K562 (cell line): ENCODE data around the gene POLRMT. TPM values are rescaled to one million over a fixed set of nuclear protein-coding genes. Genes with fewer than 3 reads are reported as not detected.

ENCODE experiments used
- CHD2 ChIP-seq: IDR thresholded peaks from 2 replicates; pipeline ENCODE4 v1.6.1; 2011; ENCODE audit warnings: low read depth, low read length
- FIP1L1 ChIP-seq: fragments of 200-400 bp; formaldehyde crosslinking; IDR thresholded peaks from 2 replicates; pipeline ENCODE4 v1.6.1; 2018; ENCODE audit warnings: mild to moderate bottlenecking, low read depth, low read length; ENCODE audit not compliant: poor library complexity, severe bottlenecking
- ID3 ChIP-seq, 2 experiments: fragments of 250-450 bp in 1 of 2; fragments of 450-650 bp in 1 of 2; sonication (Bioruptor Pico) in 1 of 2; IDR thresholded peaks; 2 replicates each; pipeline versions ENCODE4 v1.6.1 to v1.8.0; 2016 to 2021; ENCODE audit warnings: mild to moderate bottlenecking in 2 of 2, moderate library complexity in 2 of 2, missing compliant biosample characterization in 1 of 2, missing genetic modification characterization in 1 of 2
- MCM7 ChIP-seq, 2 experiments: fragments of 450-650 bp; IDR thresholded peaks; 2 replicates each; pipeline ENCODE4 v1.6.1; 2016 to 2018
- NR2F6 ChIP-seq: fragments of 450-650 bp; formaldehyde crosslinking; IDR thresholded peaks from 2 replicates; pipeline ENCODE4 v1.4.0; 2020; ENCODE audit warnings: mild to moderate bottlenecking
- POLR2AphosphoS5 ChIP-seq: IDR thresholded peaks from 2 replicates; pipeline ENCODE4 v1.6.1; 2011; ENCODE audit warnings: mild to moderate bottlenecking, low read depth, low read length, moderate library complexity; ENCODE audit not compliant: control insufficient read depth, insufficient read depth
- RBM34 ChIP-seq: fragments of 200-400 bp; formaldehyde crosslinking; IDR thresholded peaks from 2 replicates; pipeline ENCODE4 v1.6.1; 2018; ENCODE audit warnings: low read length, borderline replicate concordance; ENCODE audit not compliant: insufficient read depth
- TFAM ChIP-seq: fragments of 250-450 bp; sonication (Bioruptor Pico); conservative IDR thresholded peaks from 2 replicates; pipeline ENCODE4 v1.5.0; 2021; ENCODE audit warnings: mild to moderate bottlenecking, moderate library complexity
- THRA ChIP-seq: fragments of 450-650 bp; IDR thresholded peaks from 2 replicates; pipeline ENCODE4 v1.6.1; 2017; ENCODE audit warnings: mild to moderate bottlenecking, moderate library complexity
- ZNF695 ChIP-seq: fragments of 450-650 bp; formaldehyde crosslinking; IDR thresholded peaks from 2 replicates; pipeline ENCODE4 v1.4.0; 2020; ENCODE audit warnings: mild to moderate bottlenecking, moderate library complexity
- ZNF76 ChIP-seq: fragments of 250-450 bp; sonication (Bioruptor Pico); IDR thresholded peaks from 2 replicates; pipeline ENCODE4 v1.4.0; 2020; ENCODE audit warnings: mild to moderate bottlenecking, moderate library complexity, borderline replicate concordance
- polyA plus RNA-seq, 8 experiments: library from polyadenylated mRNA; depleted of rRNA in 4 of 8; stranded (reverse) in 5 of 8; unstranded in 3 of 8; fragments of >200 nt; fragmentation: Nextera tagmentation in 2 of 8; fragmentation: Illumina TruSeq in 1 of 8; extraction: Ambion mirVana in 2 of 8; extraction: Trizol in 1 of 8; gene quantifications; 2 replicates each; pipeline versions ENCODE4 v1.2.1 to v1.2.3, GENCODE V29; 2011 to 2014; ENCODE audit warnings: inconsistent platforms in 1 of 8, missing spikeins in 1 of 8
- total RNA-seq, 7 experiments: library from RNA; depleted of rRNA in 6 of 7; stranded (reverse); fragments of >200 nt in 6 of 7; fragmentation: Illumina TruSeq in 2 of 7; extraction: Trizol in 2 of 7; gene quantifications; 2 replicates each; pipeline versions ENCODE4 v1.2.1 to v1.2.3, GENCODE V29; 2011 to 2021; ENCODE audit warnings: low replicate concordance in 1 of 7
- TF ChIP-seq, protein P1 (sequence below): sonication (generic); formaldehyde crosslinking; IDR thresholded peaks from 2 replicates; pipeline ENCODE4 v1.5.0; 2020; ENCODE audit warnings: missing genetic modification reagents
- TF ChIP-seq, protein P2 (sequence below), 2 experiments: IDR thresholded peaks; 2 replicates each; pipeline ENCODE4 v1.6.1; 2012; ENCODE audit warnings: improper control_type of control experiment in 2 of 2, low read depth in 2 of 2, low read length in 2 of 2, borderline replicate concordance in 1 of 2
- TF ChIP-seq, protein P3 (sequence below): fragments of 250-450 bp; sonication (Bioruptor Pico); IDR thresholded peaks from 2 replicates; pipeline ENCODE4 v1.4.0; 2020
- TF ChIP-seq, protein P4 (sequence below): sonication (generic); formaldehyde crosslinking; IDR thresholded peaks from 2 replicates; pipeline ENCODE4 v1.8.1; 2023; ENCODE audit warnings: mild to moderate bottlenecking, missing genetic modification reagents

The POLRMT gene
- total and polyA plus RNA-seq, 9 of the 15 experiments (the other 6 are each of a cell fraction or from before 2014, with no cell fraction given), result 30.3 to 144 (median 68.0) TPM

- TF ChIP-seq, protein P1, sequence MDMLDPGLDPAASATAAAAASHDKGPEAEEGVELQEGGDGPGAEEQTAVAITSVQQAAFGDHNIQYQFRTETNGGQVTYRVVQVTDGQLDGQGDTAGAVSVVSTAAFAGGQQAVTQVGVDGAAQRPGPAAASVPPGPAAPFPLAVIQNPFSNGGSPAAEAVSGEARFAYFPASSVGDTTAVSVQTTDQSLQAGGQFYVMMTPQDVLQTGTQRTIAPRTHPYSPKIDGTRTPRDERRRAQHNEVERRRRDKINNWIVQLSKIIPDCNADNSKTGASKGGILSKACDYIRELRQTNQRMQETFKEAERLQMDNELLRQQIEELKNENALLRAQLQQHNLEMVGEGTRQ, result no peak
- TF ChIP-seq CHD2 (no peak), TFAM (CRISPR knock-in tag) (no peak), ZNF695 (CRISPR knock-in tag) (no peak), ZNF76 (CRISPR knock-in tag) (no peak), NR2F6 (CRISPR knock-in tag) (no peak), POLR2AphosphoS5 (no peak), THRA (no peak), FIP1L1 (no peak), RBM34 (no peak), MCM7 (IDR thresholded peaks at IDR 0.05) (no peak), ID3 (CRISPR knock-in tag; IDR thresholded peaks at IDR 0.05) (no peak), ID3 (tag; IDR thresholded peaks at IDR 0.05) (no peak)
- TF ChIP-seq, protein P2, sequence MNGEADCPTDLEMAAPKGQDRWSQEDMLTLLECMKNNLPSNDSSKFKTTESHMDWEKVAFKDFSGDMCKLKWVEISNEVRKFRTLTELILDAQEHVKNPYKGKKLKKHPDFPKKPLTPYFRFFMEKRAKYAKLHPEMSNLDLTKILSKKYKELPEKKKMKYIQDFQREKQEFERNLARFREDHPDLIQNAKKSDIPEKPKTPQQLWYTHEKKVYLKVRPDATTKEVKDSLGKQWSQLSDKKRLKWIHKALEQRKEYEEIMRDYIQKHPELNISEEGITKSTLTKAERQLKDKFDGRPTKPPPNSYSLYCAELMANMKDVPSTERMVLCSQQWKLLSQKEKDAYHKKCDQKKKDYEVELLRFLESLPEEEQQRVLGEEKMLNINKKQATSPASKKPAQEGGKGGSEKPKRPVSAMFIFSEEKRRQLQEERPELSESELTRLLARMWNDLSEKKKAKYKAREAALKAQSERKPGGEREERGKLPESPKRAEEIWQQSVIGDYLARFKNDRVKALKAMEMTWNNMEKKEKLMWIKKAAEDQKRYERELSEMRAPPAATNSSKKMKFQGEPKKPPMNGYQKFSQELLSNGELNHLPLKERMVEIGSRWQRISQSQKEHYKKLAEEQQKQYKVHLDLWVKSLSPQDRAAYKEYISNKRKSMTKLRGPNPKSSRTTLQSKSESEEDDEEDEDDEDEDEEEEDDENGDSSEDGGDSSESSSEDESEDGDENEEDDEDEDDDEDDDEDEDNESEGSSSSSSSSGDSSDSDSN (IDR thresholded peaks at IDR 0.05; ENCODE audit: borderline replicate concordance in 1 of 2, low read depth in 2 of 2, low read length in 2 of 2), result 0 out of 4 replicates have a peak, but pooled peaks of 1 of the 2 experiments have one; percentile 47
- TF ChIP-seq, protein P3, sequence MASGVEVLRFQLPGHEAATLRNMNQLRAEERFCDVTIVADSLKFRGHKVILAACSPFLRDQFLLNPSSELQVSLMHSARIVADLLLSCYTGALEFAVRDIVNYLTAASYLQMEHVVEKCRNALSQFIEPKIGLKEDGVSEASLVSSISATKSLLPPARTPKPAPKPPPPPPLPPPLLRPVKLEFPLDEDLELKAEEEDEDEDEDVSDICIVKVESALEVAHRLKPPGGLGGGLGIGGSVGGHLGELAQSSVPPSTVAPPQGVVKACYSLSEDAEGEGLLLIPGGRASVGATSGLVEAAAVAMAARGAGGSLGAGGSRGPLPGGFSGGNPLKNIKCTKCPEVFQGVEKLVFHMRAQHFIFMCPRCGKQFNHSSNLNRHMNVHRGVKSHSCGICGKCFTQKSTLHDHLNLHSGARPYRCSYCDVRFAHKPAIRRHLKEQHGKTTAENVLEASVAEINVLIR (CRISPR knock-in tag), result no peak
- TF ChIP-seq, protein P4, sequence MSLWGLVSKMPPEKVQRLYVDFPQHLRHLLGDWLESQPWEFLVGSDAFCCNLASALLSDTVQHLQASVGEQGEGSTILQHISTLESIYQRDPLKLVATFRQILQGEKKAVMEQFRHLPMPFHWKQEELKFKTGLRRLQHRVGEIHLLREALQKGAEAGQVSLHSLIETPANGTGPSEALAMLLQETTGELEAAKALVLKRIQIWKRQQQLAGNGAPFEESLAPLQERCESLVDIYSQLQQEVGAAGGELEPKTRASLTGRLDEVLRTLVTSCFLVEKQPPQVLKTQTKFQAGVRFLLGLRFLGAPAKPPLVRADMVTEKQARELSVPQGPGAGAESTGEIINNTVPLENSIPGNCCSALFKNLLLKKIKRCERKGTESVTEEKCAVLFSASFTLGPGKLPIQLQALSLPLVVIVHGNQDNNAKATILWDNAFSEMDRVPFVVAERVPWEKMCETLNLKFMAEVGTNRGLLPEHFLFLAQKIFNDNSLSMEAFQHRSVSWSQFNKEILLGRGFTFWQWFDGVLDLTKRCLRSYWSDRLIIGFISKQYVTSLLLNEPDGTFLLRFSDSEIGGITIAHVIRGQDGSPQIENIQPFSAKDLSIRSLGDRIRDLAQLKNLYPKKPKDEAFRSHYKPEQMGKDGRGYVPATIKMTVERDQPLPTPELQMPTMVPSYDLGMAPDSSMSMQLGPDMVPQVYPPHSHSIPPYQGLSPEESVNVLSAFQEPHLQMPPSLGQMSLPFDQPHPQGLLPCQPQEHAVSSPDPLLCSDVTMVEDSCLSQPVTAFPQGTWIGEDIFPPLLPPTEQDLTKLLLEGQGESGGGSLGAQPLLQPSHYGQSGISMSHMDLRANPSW (CRISPR knock-in tag), result no peak
These were observed 29.0 kb upstream of the POLRMT start (continued) for GRCh38 chr19:662207-662961.
